GM12874 (cell line): ENCODE results near the gene ZNF556.

Experiments used
- TF ChIP-seq, protein P1 (sequence below): IDR thresholded peaks from 2 replicates; pipeline ENCODE4 v1.5.1; 2011; ENCODE audit warnings: low read depth, mild to moderate bottlenecking, control low read depth, low read length, moderate library complexity; ENCODE audit not compliant: insufficient read depth

Gene ZNF556

DNA sequence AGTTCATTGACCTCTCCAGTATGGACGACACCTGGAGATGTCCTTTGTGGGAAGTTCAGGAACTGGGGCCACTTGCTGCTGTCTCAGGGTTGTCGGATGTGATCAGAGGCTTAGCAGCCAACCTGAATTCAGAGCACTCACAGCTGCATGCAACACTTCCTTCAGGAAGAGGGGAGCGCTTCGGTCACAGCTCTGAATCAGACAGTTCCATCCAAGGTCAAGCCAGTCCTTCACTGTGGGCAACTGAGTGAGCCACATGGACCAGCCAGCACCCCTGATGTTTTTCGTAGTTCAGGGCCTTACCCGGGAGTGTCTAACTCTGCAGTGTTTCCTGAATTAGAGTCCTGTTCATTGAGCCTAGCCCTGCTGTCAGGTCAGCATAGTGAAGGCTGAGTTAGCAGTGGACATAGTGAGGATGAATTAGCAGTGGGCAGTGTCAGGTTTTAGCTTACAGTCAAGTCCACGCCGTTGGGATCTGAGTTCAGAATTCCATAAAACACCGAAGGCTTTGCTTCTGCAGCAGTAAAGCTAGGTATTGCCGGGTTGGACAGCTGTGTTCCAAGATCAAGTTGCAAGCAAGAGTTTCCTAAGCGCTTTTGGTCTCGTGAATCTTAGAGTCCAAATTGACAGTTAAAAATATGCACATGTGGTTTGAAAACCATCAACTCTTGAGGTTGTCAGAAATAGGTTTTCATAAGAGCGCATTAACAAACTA lies 20.8 kb upstream of the ZNF556 start:
- TF ChIP-seq, protein P1, sequence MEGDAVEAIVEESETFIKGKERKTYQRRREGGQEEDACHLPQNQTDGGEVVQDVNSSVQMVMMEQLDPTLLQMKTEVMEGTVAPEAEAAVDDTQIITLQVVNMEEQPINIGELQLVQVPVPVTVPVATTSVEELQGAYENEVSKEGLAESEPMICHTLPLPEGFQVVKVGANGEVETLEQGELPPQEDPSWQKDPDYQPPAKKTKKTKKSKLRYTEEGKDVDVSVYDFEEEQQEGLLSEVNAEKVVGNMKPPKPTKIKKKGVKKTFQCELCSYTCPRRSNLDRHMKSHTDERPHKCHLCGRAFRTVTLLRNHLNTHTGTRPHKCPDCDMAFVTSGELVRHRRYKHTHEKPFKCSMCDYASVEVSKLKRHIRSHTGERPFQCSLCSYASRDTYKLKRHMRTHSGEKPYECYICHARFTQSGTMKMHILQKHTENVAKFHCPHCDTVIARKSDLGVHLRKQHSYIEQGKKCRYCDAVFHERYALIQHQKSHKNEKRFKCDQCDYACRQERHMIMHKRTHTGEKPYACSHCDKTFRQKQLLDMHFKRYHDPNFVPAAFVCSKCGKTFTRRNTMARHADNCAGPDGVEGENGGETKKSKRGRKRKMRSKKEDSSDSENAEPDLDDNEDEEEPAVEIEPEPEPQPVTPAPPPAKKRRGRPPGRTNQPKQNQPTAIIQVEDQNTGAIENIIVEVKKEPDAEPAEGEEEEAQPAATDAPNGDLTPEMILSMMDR: no peak

DNA sequence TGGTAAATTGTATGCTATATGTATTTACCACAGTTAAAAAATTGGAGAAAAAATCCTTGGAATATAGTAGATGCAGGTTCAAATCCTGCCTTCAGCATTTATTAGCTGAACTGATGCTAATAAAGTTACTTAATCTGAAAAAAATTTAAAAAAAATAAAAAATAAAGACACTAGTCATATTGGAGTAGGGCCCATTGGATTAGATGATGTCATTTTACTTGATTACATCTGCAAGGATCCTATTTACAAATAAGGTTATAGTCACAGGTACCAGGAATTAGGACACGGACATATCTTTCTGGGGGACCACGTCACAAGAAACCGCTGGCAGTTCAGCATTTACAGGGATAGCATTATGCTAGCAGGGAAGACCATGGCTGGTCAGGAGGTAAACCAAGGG lies 19.6 kb upstream of the ZNF556 start:
- TF ChIP-seq, protein P1: no peak

DNA sequence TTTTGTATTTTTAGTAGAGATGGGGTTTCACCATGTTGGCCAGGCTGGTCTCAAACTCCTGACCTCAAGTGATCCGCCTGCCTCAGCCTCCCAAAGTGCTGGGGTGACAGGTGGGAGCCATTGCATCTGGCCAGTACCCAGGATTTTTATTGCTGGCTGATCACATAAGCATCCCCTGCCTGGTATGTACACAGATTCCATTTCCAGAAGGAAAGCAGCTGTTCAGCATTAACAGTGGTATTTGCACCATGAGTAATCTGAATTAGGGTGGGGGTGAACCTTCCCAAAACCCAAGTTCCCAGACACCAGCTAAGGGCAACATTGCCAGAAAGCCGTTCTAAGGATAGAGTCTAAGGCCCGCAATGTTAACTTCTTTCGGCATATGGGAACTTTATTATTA lies 18.5 kb upstream of the ZNF556 start:
- TF ChIP-seq, protein P1: no peak

DNA sequence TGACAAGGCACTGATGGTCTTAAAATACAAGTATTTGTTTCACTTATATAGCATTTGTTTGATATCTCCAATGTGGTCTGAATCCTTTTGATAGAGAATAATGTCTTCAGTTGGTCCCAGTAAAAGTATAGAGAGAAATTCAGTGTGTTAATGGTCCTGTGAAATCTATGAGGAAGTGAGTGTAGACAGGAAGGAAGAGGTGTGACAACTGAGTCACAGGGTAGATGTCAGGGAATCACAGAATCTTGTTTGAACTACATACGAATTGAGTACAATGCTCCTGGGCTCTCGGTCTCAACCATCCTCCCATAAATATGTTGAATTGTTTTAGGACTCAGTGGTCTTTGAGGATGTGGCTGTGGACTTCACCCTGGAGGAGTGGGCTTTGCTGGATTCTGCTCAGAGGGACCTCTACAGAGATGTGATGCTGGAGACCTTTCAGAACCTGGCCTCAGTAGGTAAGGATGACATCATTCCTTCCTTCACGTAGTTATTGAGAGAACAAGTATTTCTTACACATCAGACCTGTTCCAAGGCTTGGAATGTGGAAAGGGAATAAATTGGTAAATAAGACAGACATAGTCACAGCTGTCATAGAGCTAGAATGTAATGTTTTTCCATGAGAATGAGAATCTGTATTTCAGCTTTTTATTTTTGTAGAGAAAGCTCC lies 16.7 kb upstream of the ZNF556 start:
- TF ChIP-seq, protein P1: no peak

DNA sequence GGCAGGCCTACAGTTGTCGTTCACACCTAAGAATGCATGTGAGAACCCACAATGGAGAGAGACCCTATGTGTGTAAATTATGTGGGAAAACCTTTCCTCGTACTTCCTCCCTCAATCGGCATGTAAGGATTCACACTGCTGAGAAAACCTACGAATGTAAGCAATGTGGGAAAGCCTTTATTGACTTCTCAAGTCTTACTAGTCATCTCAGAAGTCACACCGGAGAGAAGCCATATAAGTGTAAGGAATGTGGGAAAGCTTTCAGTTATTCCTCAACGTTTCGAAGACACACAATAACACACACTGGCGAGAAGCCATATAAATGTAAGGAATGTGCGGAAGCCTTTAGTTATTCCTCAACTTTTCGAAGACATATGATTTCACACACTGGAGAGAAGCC lies 14.5 kb upstream of the ZNF556 start:
- TF ChIP-seq, protein P1: no peak

DNA sequence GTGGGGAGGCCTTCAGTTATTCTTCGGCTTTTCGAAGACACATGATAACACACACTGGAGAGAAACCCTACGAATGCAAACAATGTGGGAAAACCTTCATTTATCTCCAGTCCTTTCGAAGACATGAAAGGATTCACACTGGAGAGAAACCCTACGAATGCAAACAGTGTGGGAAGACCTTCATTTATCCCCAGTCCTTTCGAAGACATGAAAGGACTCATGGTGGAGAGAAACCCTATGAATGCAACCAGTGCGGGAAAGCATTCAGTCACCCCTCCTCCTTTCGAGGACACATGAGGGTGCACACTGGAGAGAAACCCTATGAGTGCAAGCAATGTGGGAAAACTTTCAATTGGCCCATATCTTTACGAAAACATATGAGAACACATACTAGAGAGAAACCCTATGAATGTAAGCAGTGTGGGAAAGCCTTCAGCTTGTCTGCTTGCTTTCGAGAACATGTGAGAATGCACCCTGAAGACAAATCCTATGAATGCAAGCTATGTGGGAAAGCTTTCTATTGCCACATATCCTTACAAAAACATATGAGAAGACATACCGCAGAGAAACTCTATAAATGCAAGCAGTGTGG lies 14.0 kb upstream of the ZNF556 start:
- TF ChIP-seq, protein P1: no peak

DNA sequence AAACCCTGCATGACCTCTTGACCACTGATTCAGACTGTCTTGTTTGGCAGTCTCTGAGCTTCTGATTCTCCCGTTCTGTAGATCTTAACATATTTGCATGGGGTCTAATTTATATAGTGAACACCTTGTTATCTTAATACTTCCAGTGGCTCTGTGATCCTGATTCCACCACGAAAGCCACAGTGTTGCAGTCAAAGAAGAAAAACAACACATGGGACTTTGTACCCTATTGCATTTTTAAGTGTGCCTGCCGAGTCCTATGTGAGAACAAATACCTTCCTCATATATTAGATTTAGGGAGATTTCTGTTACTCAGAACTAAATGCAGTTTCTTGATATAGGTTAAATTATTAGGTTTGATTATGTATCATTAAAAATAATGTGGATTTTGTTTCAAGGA lies 12.3 kb upstream of the ZNF556 start:
- TF ChIP-seq, protein P1: no peak
